Gastroesophageal sphincter (tissue), 4 donors: ENCODE results near the gene MPRIP. TPM values are rescaled to one million over a fixed set of nuclear protein-coding genes. Genes with fewer than 3 reads are reported as not detected.

ENCODE experiments used
- ATAC-seq: fragments of 150-250 bp; one replicate; pipeline ENCODE4 v1.9.1; 2016; ENCODE audit warnings: mild to moderate bottlenecking, moderate library complexity
- H3K27ac ChIP-seq, 4 donors: fragments of 200-600 bp; sonication (generic) in 3 of 4; 1 replicate in 3 of 4; 2 replicates in 1 of 4; pipeline ENCODE4 v1.5.1; 2016 to 2019
- H3K27me3 ChIP-seq: fragments of 200-600 bp; sonication (generic); one replicate; pipeline ENCODE4 v1.5.1; 2019
- H3K36me3 ChIP-seq, 2 donors: fragments of 200-600 bp; sonication (generic); one replicate each; pipeline ENCODE4 v1.5.1; 2019; ENCODE audit warnings: control low read depth in 1 of 2
- H3K4me1 ChIP-seq, 3 donors: fragments of 200-600 bp; sonication (generic); 1 replicate in 2 of 3; 2 replicates in 1 of 3; pipeline ENCODE4 v1.5.1; 2016 to 2019; ENCODE audit warnings: control low read depth in 2 of 3
- H3K4me3 ChIP-seq, 2 donors: fragments of 200-600 bp; sonication (generic); one replicate each; pipeline ENCODE4 v1.5.1; 2019; ENCODE audit warnings: mild to moderate bottlenecking in 1 of 2, moderate library complexity in 1 of 2
- H3K9me3 ChIP-seq, 3 donors: fragments of 200-600 bp; sonication (generic); one replicate each; pipeline ENCODE4 v1.5.1; 2017 to 2019; ENCODE audit warnings: control low read depth in 2 of 3
- CTCF ChIP-seq, 4 experiments: fragments of 200-600 bp in 2 of 4; fragments of 450-650 bp in 2 of 4; sonication (generic) in 1 of 4; IDR thresholded peaks; one replicate each; pipeline ENCODE4 v1.5.1; 2017 to 2019; ENCODE audit warnings: antibody characterized with exemption in 4 of 4, mild to moderate bottlenecking in 2 of 4, moderate library complexity in 2 of 4
- EP300 ChIP-seq: sonication (generic); formaldehyde crosslinking; IDR thresholded peaks from one replicate; pipeline ENCODE4 v1.6.1; 2017; ENCODE audit warnings: antibody characterized with exemption, mild to moderate bottlenecking
- POLR2A ChIP-seq, 2 donors: fragments of 450-650 bp; IDR thresholded peaks; one replicate each; pipeline ENCODE4 v1.6.1; 2017; ENCODE audit warnings: antibody characterized with exemption in 2 of 2, mild to moderate bottlenecking in 2 of 2, moderate library complexity in 1 of 2
- POLR2AphosphoS5 ChIP-seq: sonication (generic); formaldehyde crosslinking; IDR thresholded peaks from one replicate; pipeline ENCODE4 v1.6.1; 2017; ENCODE audit warnings: antibody characterized with exemption
- WGBS, 2 donors: methylation state at CpG; one replicate each; pipeline ENCODE4 v1.1.5; 2018; ENCODE audit warnings: low coverage in 1 of 2; 5-methylcytosine and 5-hydroxymethylcytosine counted together
- total RNA-seq, 4 donors: library from RNA; depleted of rRNA; stranded (reverse); fragments of >200 nt; gene quantifications; one replicate each; pipeline ENCODE4 v1.1.0, GENCODE V29; 2016

Gene MPRIP
- total RNA-seq, 4 donors from 2014 or later, result 113 to 233 (median 155) TPM

GRCh38 chr17:17019430-17019762, 22.9 kb upstream of the MPRIP start:
- Histone ChIP-seq H3K27ac (no peak overlapping the region), H3K27me3 (no peaks in the 10 kb centered on the region), H3K4me3 (no peak overlapping the region), H3K9me3 (no peaks in the 10 kb centered on the region), H3K4me1 (no peaks in the 10 kb centered on the region), H3K36me3 (no peaks in the 10 kb centered on the region)
- 83 to 87% methylated on average over 4 to 5 of the region's 5 CpGs for WGBS, 2 donors
- TF ChIP-seq CTCF (IDR thresholded peaks at IDR 0.05), result no peak
- no peak for TF ChIP-seq EP300
- no peak for TF ChIP-seq POLR2A (IDR thresholded peaks at IDR 0.05)
- no peak for TF ChIP-seq POLR2AphosphoS5
- no peak for ATAC-seq

GRCh38 chr17:17019891-17020456, 22.3 kb upstream of the MPRIP start:
- Histone ChIP-seq H3K27ac (no peak overlapping the region), H3K4me1 (no peaks in the 10 kb centered on the region), H3K4me3 (no peak overlapping the region), H3K27me3 (no peaks in the 10 kb centered on the region), H3K36me3 (no peaks in the 10 kb centered on the region), H3K9me3 (no peaks in the 10 kb centered on the region)
- WGBS, 2 donors, result 93% methylated on average over 5 of the region's 13 CpGs; no CpG with 5 or more reads in 1 of the 2 donors
- no peak for ATAC-seq
- no peak for TF ChIP-seq CTCF (IDR thresholded peaks at IDR 0.05)

GRCh38 chr17:17020821-17021193, 21.4 kb upstream of the MPRIP start:
- Histone ChIP-seq H3K9me3 (no peaks in the 10 kb centered on the region), H3K27me3 (no peaks in the 10 kb centered on the region), H3K27ac (peak overlapping the region in 1 of 4 donors; percentile 58), H3K4me3 (no peak overlapping the region), H3K36me3 (no peaks in the 10 kb centered on the region), H3K4me1 (no peaks in the 10 kb centered on the region)
- no peak for ATAC-seq
- 94 to 100% methylated on average over 3 to 6 of the region's 8 CpGs for WGBS, 2 donors
- TF ChIP-seq POLR2AphosphoS5, result no peak
- TF ChIP-seq CTCF (IDR thresholded peaks at IDR 0.05), result no peak
- TF ChIP-seq POLR2A (IDR thresholded peaks at IDR 0.05), result no peak
- no peak for TF ChIP-seq EP300

GRCh38 chr17:17021194-17021863, 20.9 kb upstream of the MPRIP start:
- TF ChIP-seq POLR2AphosphoS5, result no peak
- TF ChIP-seq EP300, result no peak
- Histone ChIP-seq H3K9me3 (no peaks in the 10 kb centered on the region), H3K4me3 (no peak overlapping the region), H3K4me1 (no peaks in the 10 kb centered on the region), H3K27ac (peak overlapping the region in 3 of 4 donors; percentile 17 to 58 (median 26)), H3K27me3 (no peaks in the 10 kb centered on the region), H3K36me3 (no peaks in the 10 kb centered on the region)
- ATAC-seq, result peak; percentile 53
- 73 to 74% methylated on average over 3 to 7 of the region's 15 CpGs for WGBS, 2 donors

- no peaks in the 10 kb centered on the region for H3K27me3 ChIP-seq
- TF ChIP-seq CTCF (IDR thresholded peaks at IDR 0.05) (no peak), POLR2AphosphoS5 (no peak), POLR2A (IDR thresholded peaks at IDR 0.05) (no peak), EP300 (no peak)
- H3K4me3 ChIP-seq, result no peak overlapping the region
- no peaks in the 10 kb centered on the region for H3K4me1 ChIP-seq
- H3K9me3 ChIP-seq, result no peaks in the 10 kb centered on the region
- no peak for ATAC-seq
- peak overlapping the region in 3 of 4 donors; percentile 17 to 58 (median 26) for H3K27ac ChIP-seq
- 100% methylated on average over 4 of the region's 4 CpGs; no CpG with 5 or more reads in 1 of the 2 donors for WGBS, 2 donors
- H3K36me3 ChIP-seq, result no peaks in the 10 kb centered on the region
Measured at GRCh38 chr17:17022011-17022410, 20.2 kb upstream of the MPRIP start.
